ENCODE results near the gene NGFR.

DNA sequence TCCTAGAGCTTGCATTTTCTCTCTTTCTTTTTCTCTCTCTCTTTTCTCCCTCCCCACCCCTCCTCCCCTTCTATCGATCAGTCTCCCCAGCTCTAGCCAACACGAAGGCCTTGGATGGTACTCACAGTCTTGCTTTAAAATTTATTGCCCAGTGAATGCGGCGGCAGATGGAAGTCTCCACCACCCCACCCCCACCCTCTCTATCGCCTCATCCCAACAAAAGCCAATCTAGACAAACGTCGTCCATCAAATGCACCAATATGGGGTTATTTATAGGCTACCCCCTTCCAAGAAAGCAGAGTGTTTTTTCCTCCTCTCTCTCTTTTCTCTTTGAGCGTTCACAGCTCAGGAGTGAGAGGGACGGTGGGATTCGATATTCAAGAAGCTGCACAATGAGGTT, 10.5 kb upstream of the NGFR start:
- TF ChIP-seq, protein P1, sequence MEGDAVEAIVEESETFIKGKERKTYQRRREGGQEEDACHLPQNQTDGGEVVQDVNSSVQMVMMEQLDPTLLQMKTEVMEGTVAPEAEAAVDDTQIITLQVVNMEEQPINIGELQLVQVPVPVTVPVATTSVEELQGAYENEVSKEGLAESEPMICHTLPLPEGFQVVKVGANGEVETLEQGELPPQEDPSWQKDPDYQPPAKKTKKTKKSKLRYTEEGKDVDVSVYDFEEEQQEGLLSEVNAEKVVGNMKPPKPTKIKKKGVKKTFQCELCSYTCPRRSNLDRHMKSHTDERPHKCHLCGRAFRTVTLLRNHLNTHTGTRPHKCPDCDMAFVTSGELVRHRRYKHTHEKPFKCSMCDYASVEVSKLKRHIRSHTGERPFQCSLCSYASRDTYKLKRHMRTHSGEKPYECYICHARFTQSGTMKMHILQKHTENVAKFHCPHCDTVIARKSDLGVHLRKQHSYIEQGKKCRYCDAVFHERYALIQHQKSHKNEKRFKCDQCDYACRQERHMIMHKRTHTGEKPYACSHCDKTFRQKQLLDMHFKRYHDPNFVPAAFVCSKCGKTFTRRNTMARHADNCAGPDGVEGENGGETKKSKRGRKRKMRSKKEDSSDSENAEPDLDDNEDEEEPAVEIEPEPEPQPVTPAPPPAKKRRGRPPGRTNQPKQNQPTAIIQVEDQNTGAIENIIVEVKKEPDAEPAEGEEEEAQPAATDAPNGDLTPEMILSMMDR (IDR thresholded peaks at IDR 0.05), result no peak
- no peak for TF ChIP-seq POLR2A (IDR thresholded peaks at IDR 0.05)
